Measurements from ENCODE around the gene ZNF329.

Gene ZNF329

GRCh38 chr19:58118979-58119733 lies 31.4 kb downstream of the ZNF329 start:
- no peak for DNase-seq (ENCODE audit: low read depth, low spot score)
- H3K9me3 ChIP-seq (ENCODE audit: control insufficient read depth, insufficient read depth, low read length): peaks cover 15% of the 10 kb centered on the region
- no peaks in the 10 kb centered on the region for H3K27me3 ChIP-seq (ENCODE audit: control insufficient read depth, insufficient read depth, low read length)
- H3K36me3 ChIP-seq (ENCODE audit: control insufficient read depth, insufficient read depth, low read length): no peaks in the 10 kb centered on the region
- H3K4me3 ChIP-seq (ENCODE audit: low read length): no peak overlapping the region
- no peak overlapping the region for H3K27ac ChIP-seq (ENCODE audit: low read length)
- no peaks in the 10 kb centered on the region for H3K4me1 ChIP-seq (ENCODE audit: control insufficient read depth, insufficient read depth, low read length)
- no CpG with 5 or more reads among the region's 5 CpGs for WGBS (ENCODE audit: insufficient coverage, insufficient read length)

- H3K4me3 ChIP-seq (ENCODE audit: low read length): no peak overlapping the region
Measured at GRCh38 chr19:58117841-58118575, 32.6 kb downstream of the ZNF329 start.

GRCh38 chr19:58108546-58108817 lies 42.1 kb downstream of the ZNF329 start:
- Histone ChIP-seq H3K27me3 (ENCODE audit: control insufficient read depth, insufficient read depth, low read length) (no peaks in the 10 kb centered on the region), H3K36me3 (ENCODE audit: control insufficient read depth, insufficient read depth, low read length) (no peaks in the 10 kb centered on the region), H3K4me1 (ENCODE audit: control insufficient read depth, insufficient read depth, low read length) (no peaks in the 10 kb centered on the region), H3K9me3 (ENCODE audit: control insufficient read depth, insufficient read depth, low read length) (peaks cover 6% of the 10 kb centered on the region), H3K4me3 (ENCODE audit: low read length) (no peak overlapping the region), H3K27ac (ENCODE audit: low read length) (no peak overlapping the region)
- DNase-seq (ENCODE audit: low read depth, low spot score): no peak
- no CpG with 5 or more reads among the region's 3 CpGs for WGBS (ENCODE audit: insufficient coverage, insufficient read length)

More at GRCh38 chr19:58117841-58118575, 32.6 kb downstream of the ZNF329 start:
- H3K36me3 ChIP-seq (ENCODE audit: control insufficient read depth, insufficient read depth, low read length): no peaks in the 10 kb centered on the region
- DNase-seq (ENCODE audit: low read depth, low spot score): no peak
- WGBS (ENCODE audit: insufficient coverage, insufficient read length): no CpG with 5 or more reads among the region's 77 CpGs
- no peaks in the 10 kb centered on the region for H3K4me1 ChIP-seq (ENCODE audit: control insufficient read depth, insufficient read depth, low read length)
- H3K27me3 ChIP-seq (ENCODE audit: control insufficient read depth, insufficient read depth, low read length): no peaks in the 10 kb centered on the region
- peaks cover 9% of the 10 kb centered on the region for H3K9me3 ChIP-seq (ENCODE audit: control insufficient read depth, insufficient read depth, low read length)
- no peak overlapping the region for H3K27ac ChIP-seq (ENCODE audit: low read length)

GRCh38 chr19:58107778-58108545 lies 42.6 kb downstream of the ZNF329 start:
- H3K27ac ChIP-seq (ENCODE audit: low read length): no peak overlapping the region
- WGBS (ENCODE audit: insufficient coverage, insufficient read length): no CpG with 5 or more reads among the region's 7 CpGs
- H3K27me3 ChIP-seq (ENCODE audit: control insufficient read depth, insufficient read depth, low read length): no peaks in the 10 kb centered on the region
- no peak overlapping the region for H3K4me3 ChIP-seq (ENCODE audit: low read length)
- no peak for DNase-seq (ENCODE audit: low read depth, low spot score)
- no peaks in the 10 kb centered on the region for H3K4me1 ChIP-seq (ENCODE audit: control insufficient read depth, insufficient read depth, low read length)
- H3K9me3 ChIP-seq (ENCODE audit: control insufficient read depth, insufficient read depth, low read length): peaks cover 6% of the 10 kb centered on the region
- no peaks in the 10 kb centered on the region for H3K36me3 ChIP-seq (ENCODE audit: control insufficient read depth, insufficient read depth, low read length)

- peak overlapping the region; percentile 14; the same call in 1 of the 2 replicates for H3K4me3 ChIP-seq (ENCODE audit: low read length)
- H3K27ac ChIP-seq (ENCODE audit: low read length): no peak overlapping the region
- H3K36me3 ChIP-seq (ENCODE audit: control insufficient read depth, insufficient read depth, low read length): no peaks in the 10 kb centered on the region
- DNase-seq (ENCODE audit: low read depth, low spot score): no peak
- H3K9me3 ChIP-seq (ENCODE audit: control insufficient read depth, insufficient read depth, low read length): no peaks in the 10 kb centered on the region; the same call in 1 of the 2 replicates
- no peaks in the 10 kb centered on the region; the same call in 1 of the 2 replicates for H3K4me1 ChIP-seq (ENCODE audit: control insufficient read depth, insufficient read depth, low read length)
- H3K27me3 ChIP-seq (ENCODE audit: control insufficient read depth, insufficient read depth, low read length): no peaks in the 10 kb centered on the region
- WGBS (ENCODE audit: insufficient coverage, insufficient read length): no CpG with 5 or more reads among the region's 2 CpGs
Measured at GRCh38 chr19:58098682-58098998, 51.9 kb downstream of the ZNF329 start.

GRCh38 chr19:58097781-58098681 lies 52.6 kb downstream of the ZNF329 start, which contains the start of gene ZSCAN18:
Gene ZSCAN18, minus strand, starts transcription at chr19:58098231. Its CDS starts 7,964 bp downstream, at chr19:58090267.
- H3K36me3 ChIP-seq (ENCODE audit: control insufficient read depth, insufficient read depth, low read length): no peaks in the 10 kb centered on the region
- no peaks in the 10 kb centered on the region; the same call in 1 of the 2 replicates for H3K9me3 ChIP-seq (ENCODE audit: control insufficient read depth, insufficient read depth, low read length)
- no CpG with 5 or more reads among the region's 67 CpGs for WGBS (ENCODE audit: insufficient coverage, insufficient read length)
- peak; percentile 94 for DNase-seq (ENCODE audit: low read depth, low spot score)
- H3K27me3 ChIP-seq (ENCODE audit: control insufficient read depth, insufficient read depth, low read length): no peaks in the 10 kb centered on the region
- H3K27ac ChIP-seq (ENCODE audit: low read length): no peak within 1 kb of the TSS
- peak within 1 kb of the TSS; percentile 93 for H3K4me3 ChIP-seq (ENCODE audit: low read length)
- no peaks in the 10 kb centered on the region; the same call in 1 of the 2 replicates for H3K4me1 ChIP-seq (ENCODE audit: control insufficient read depth, insufficient read depth, low read length)

GRCh38 chr19:58097349-58097748 lies 53.2 kb downstream of the ZNF329 start:
- WGBS (ENCODE audit: insufficient coverage, insufficient read length): no CpG with 5 or more reads among the region's 8 CpGs
- no peak overlapping the region for H3K27ac ChIP-seq (ENCODE audit: low read length)
- DNase-seq (ENCODE audit: low read depth, low spot score): no peak
- no peaks in the 10 kb centered on the region; the same call in 1 of the 2 replicates for H3K4me1 ChIP-seq (ENCODE audit: control insufficient read depth, insufficient read depth, low read length)
- no peaks in the 10 kb centered on the region for H3K27me3 ChIP-seq (ENCODE audit: control insufficient read depth, insufficient read depth, low read length)
- no peaks in the 10 kb centered on the region; the same call in 1 of the 2 replicates for H3K9me3 ChIP-seq (ENCODE audit: control insufficient read depth, insufficient read depth, low read length)
- peak overlapping the region; percentile 93; the same call in 1 of the 2 replicates for H3K4me3 ChIP-seq (ENCODE audit: low read length)
- no peaks in the 10 kb centered on the region for H3K36me3 ChIP-seq (ENCODE audit: control insufficient read depth, insufficient read depth, low read length)

- Histone ChIP-seq H3K4me1 (ENCODE audit: control insufficient read depth, insufficient read depth, low read length) (no peaks in the 10 kb centered on the region; the same call in 1 of the 2 replicates), H3K4me3 (ENCODE audit: low read length) (no peak overlapping the region), H3K27ac (ENCODE audit: low read length) (no peak overlapping the region), H3K27me3 (ENCODE audit: control insufficient read depth, insufficient read depth, low read length) (no peaks in the 10 kb centered on the region), H3K36me3 (ENCODE audit: control insufficient read depth, insufficient read depth, low read length) (no peaks in the 10 kb centered on the region), H3K9me3 (ENCODE audit: control insufficient read depth, insufficient read depth, low read length) (no peaks in the 10 kb centered on the region; the same call in 1 of the 2 replicates)
- WGBS (ENCODE audit: insufficient coverage, insufficient read length): no CpG with 5 or more reads among the region's 13 CpGs
- no peak for DNase-seq (ENCODE audit: low read depth, low spot score)
Measured at GRCh38 chr19:58096884-58097283, 53.7 kb downstream of the ZNF329 start.

- no peaks in the 10 kb centered on the region for H3K36me3 ChIP-seq (ENCODE audit: control insufficient read depth, insufficient read depth, low read length)
- no peak overlapping the region for H3K27ac ChIP-seq (ENCODE audit: low read length)
- no peak overlapping the region for H3K4me3 ChIP-seq (ENCODE audit: low read length)
- no peaks in the 10 kb centered on the region; the same call in 1 of the 2 replicates for H3K4me1 ChIP-seq (ENCODE audit: control insufficient read depth, insufficient read depth, low read length)
- H3K9me3 ChIP-seq (ENCODE audit: control insufficient read depth, insufficient read depth, low read length): no peaks in the 10 kb centered on the region
- no CpG with 5 or more reads among the region's 10 CpGs for WGBS (ENCODE audit: insufficient coverage, insufficient read length)
- DNase-seq (ENCODE audit: low read depth, low spot score): no peak
- no peaks in the 10 kb centered on the region for H3K27me3 ChIP-seq (ENCODE audit: control insufficient read depth, insufficient read depth, low read length)
Measured at GRCh38 chr19:58095328-58095727, 55.3 kb downstream of the ZNF329 start.

All from iPS DF 6.9 (cell line).